Activated CD8-positive, alpha-beta T cell treated with anti-CD3 and anti-CD28 coated beads for 36 hours (primary cell): ENCODE results near the gene TIMP2. TPM values are rescaled to one million over a fixed set of nuclear protein-coding genes. Genes with fewer than 3 reads are reported as not detected.

Experiments
- ATAC-seq: fragments of 200-7000 bp; cut with Tn5 transposase; one replicate; pipeline ENCODE4 v1.10.0; 2021; ENCODE audit warnings: mild to moderate bottlenecking, moderate library complexity
- CTCF ChIA-PET: fragments of 350-600 bp; sonication (Branson Sonifier 250); formaldehyde crosslinking; loops from one replicate; lab custom pipeline; 2021; ENCODE audit warnings: antibody characterized with exemption; lab: Charles Lee
- POLR2A ChIA-PET: fragments of 350-600 bp; sonication (Branson Sonifier 250); formaldehyde crosslinking; loops from one replicate; lab custom pipeline; 2021; ENCODE audit warnings: antibody characterized with exemption; lab: Charles Lee
- DNase-seq: peaks from one replicate; pipeline ENCODE4 v3.0.0-alpha.2; 2020
- H3K27ac Mint-ChIP-seq: one replicate; pipeline ENCODE4 v1.8.0; 2021; ENCODE audit warnings: mild to moderate bottlenecking, mixed read lengths
- H3K27me3 Mint-ChIP-seq: one replicate; pipeline ENCODE4 v1.8.0; 2021; ENCODE audit warnings: mixed read lengths
- H3K36me3 Mint-ChIP-seq: one replicate; pipeline ENCODE4 v1.8.0; 2021; ENCODE audit warnings: low read depth, mixed read lengths
- H3K4me1 Mint-ChIP-seq: one replicate; pipeline ENCODE4 v1.8.0; 2021; ENCODE audit warnings: low read depth, mixed read lengths
- H3K4me3 Mint-ChIP-seq: one replicate; pipeline ENCODE4 v1.8.0; 2021; ENCODE audit warnings: mild to moderate bottlenecking, moderate library complexity, mixed read lengths
- H3K9me3 Mint-ChIP-seq: one replicate; pipeline ENCODE4 v1.8.0; 2021; ENCODE audit warnings: mixed read lengths
- CTCF ChIP-seq: fragments of 200-600 bp; IDR thresholded peaks from one replicate; pipeline ENCODE4 v1.8.0; 2022; ENCODE audit warnings: antibody characterized with exemption, mild to moderate bottlenecking
- intact Hi-C: fragments of 100-400 bp; cut with micrococcal nuclease; formaldehyde crosslinking; loops from one replicate; pipeline ENCODE4 v1.10.0; 2022
- total RNA-seq, 2 experiments: library from RNA; stranded (reverse); gene quantifications; one replicate each; pipeline ENCODE4 v1.2.3, GENCODE V29; 2021

The TIMP2 gene
- total RNA-seq, 2 experiments from 2014 or later: 2.4 to 2.5 TPM

GRCh38 chr17:78803186-78803845, 121.9 kb downstream of the TIMP2 start:
- DNase-seq: no peak
- CTCF ChIA-PET: no interaction called here
- Mint-ChIP-seq H3K36me3 (peaks cover 76% of the 10 kb centered on the region), H3K9me3 (no peaks in the 10 kb centered on the region), H3K27me3 (no peaks in the 10 kb centered on the region), H3K4me1 (peaks cover 58% of the 10 kb centered on the region), H3K4me3 (no peak overlapping the region), H3K27ac (peak overlapping the region; percentile 80)
- TF ChIP-seq CTCF: no peak
- POLR2A ChIA-PET: interaction anchor here (0.8 to 2.2 kb wide), 5 partner anchors 9 to 18 kb away, joined by 3 to 6 read pairs (median 3); no protein-coding TSS in a partner anchor
- intact Hi-C loops: no loop called here
- ATAC-seq: no peak

Other genes starting within 250 kb of the TIMP2 start
- gene CYTH1, start 143.1 kb downstream of the TIMP2 start, total RNA-seq: 10 to 100 TPM; 95.1 to 96.0 TPM
- gene USP36, start 84.6 kb downstream of the TIMP2 start, total RNA-seq: 10 to 100 TPM; 86.3 to 93.2 TPM
- gene CEP295NL, start 22.2 kb downstream of the TIMP2 start, total RNA-seq: under 1 TPM in 1 of 2 experiments, not detected in 1; 0.18 TPM
- gene LGALS3BP, start 54.5 kb upstream of the TIMP2 start, total RNA-seq: 10 to 100 TPM; 41.4 to 50.8 TPM
- 10 to 100 TPM; 41.4 to 48.2 TPM for gene CANT1, start 84.4 kb upstream of the TIMP2 start, total RNA-seq
- gene C1QTNF1, start 98.8 kb upstream of the TIMP2 start, total RNA-seq: under 1 TPM; 0.13 to 0.14 TPM
- gene ENGASE, start 149.4 kb upstream of the TIMP2 start, total RNA-seq: 10 to 100 TPM; 41.3 to 41.8 TPM